Body of pancreas (tissue), 4 donors: ENCODE data around the gene VWA5B1.

ENCODE experiments used
- POLR2A ChIP-seq, 3 donors: fragments of 450-650 bp; IDR thresholded peaks; one replicate each; pipeline ENCODE4 v1.6.1; 2016; ENCODE audit warnings: antibody characterized with exemption in 3 of 3, mild to moderate bottlenecking in 2 of 3
- TF ChIP-seq, protein P1 (sequence below), 7 experiments: fragments of 450-650 bp in 4 of 7; fragments of 200-600 bp in 3 of 7; sonication (generic) in 3 of 7; IDR thresholded peaks; one replicate each; pipeline ENCODE4 v1.5.1; 2016 to 2019; ENCODE audit warnings: antibody characterized with exemption in 7 of 7

GRCh38 chr1:20355101-20355827, 64.6 kb downstream of the VWA5B1 start:
- TF ChIP-seq POLR2A (IDR thresholded peaks at IDR 0.05), result no peak
- TF ChIP-seq, protein P1, sequence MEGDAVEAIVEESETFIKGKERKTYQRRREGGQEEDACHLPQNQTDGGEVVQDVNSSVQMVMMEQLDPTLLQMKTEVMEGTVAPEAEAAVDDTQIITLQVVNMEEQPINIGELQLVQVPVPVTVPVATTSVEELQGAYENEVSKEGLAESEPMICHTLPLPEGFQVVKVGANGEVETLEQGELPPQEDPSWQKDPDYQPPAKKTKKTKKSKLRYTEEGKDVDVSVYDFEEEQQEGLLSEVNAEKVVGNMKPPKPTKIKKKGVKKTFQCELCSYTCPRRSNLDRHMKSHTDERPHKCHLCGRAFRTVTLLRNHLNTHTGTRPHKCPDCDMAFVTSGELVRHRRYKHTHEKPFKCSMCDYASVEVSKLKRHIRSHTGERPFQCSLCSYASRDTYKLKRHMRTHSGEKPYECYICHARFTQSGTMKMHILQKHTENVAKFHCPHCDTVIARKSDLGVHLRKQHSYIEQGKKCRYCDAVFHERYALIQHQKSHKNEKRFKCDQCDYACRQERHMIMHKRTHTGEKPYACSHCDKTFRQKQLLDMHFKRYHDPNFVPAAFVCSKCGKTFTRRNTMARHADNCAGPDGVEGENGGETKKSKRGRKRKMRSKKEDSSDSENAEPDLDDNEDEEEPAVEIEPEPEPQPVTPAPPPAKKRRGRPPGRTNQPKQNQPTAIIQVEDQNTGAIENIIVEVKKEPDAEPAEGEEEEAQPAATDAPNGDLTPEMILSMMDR (IDR thresholded peaks at IDR 0.05), result no peak
